ENCODE data around the gene CYTH1. TPM values are rescaled to one million over a fixed set of nuclear protein-coding genes. Genes with fewer than 3 reads are reported as not detected.

CYTH1 gene
- total RNA-seq (2014; rRNA removed; shearing (Covaris generic)), result 14.6 and 18.9 TPM in 2 replicates

GRCh38 chr17:78781893-78782304 is at the start of gene CYTH1:
CYTH1 (minus strand) TSS chr17:78782273; CDS start chr17:78782223, 50 bp downstream.
- H3K9me3 ChIP-seq (replicated peaks), result peaks cover 4% of the 10 kb centered on the region; the same call in 1 of the 2 replicates
- no peaks in the 10 kb centered on the region for H3K27me3 ChIP-seq (replicated peaks)
- peaks cover 9% of the 10 kb centered on the region for H3K36me3 ChIP-seq
- H3K27ac ChIP-seq, result peak within 1 kb of the TSS; percentile 51
- H3K4me1 ChIP-seq (replicated peaks), result peaks cover 15% of the 10 kb centered on the region
- H3K4me3 ChIP-seq, result peak within 1 kb of the TSS; percentile 99
- DNase-seq (ENCODE audit: low read depth in 1 of 2, low spot score in 2 of 2), result no peak

- DNase-seq (ENCODE audit: low read depth in 1 of 2, low spot score in 2 of 2), result no peak
- Histone ChIP-seq H3K27ac (no peak overlapping the region), H3K36me3 (peaks cover 95% of the 10 kb centered on the region)
These were observed 47.4 kb upstream of the CYTH1 start for GRCh38 chr17:78829477-78829876.

GRCh38 chr17:78828470-78829185 is 46.6 kb upstream of the CYTH1 start:
- H3K4me1 ChIP-seq (replicated peaks), result no peaks in the 10 kb centered on the region
- no peaks in the 10 kb centered on the region for H3K9me3 ChIP-seq (replicated peaks)
- H3K36me3 ChIP-seq, result peaks cover 95% of the 10 kb centered on the region

More at GRCh38 chr17:78829477-78829876, 47.4 kb upstream of the CYTH1 start:
- no peaks in the 10 kb centered on the region for H3K4me1 ChIP-seq (replicated peaks)
- no peaks in the 10 kb centered on the region for H3K9me3 ChIP-seq (replicated peaks)
- H3K27me3 ChIP-seq (replicated peaks), result no peaks in the 10 kb centered on the region
- H3K4me3 ChIP-seq, result no peak overlapping the region

GRCh38 chr17:78826836-78827509 is 44.9 kb upstream of the CYTH1 start:
- Histone ChIP-seq H3K27ac (no peak overlapping the region), H3K27me3 (replicated peaks) (no peaks in the 10 kb centered on the region), H3K4me3 (no peak overlapping the region), H3K36me3 (peaks cover 91% of the 10 kb centered on the region), H3K4me1 (replicated peaks) (no peaks in the 10 kb centered on the region), H3K9me3 (replicated peaks) (no peaks in the 10 kb centered on the region)
- DNase-seq (ENCODE audit: low read depth in 1 of 2, low spot score in 2 of 2), result no peak

More at GRCh38 chr17:78828470-78829185, 46.6 kb upstream of the CYTH1 start:
- Histone ChIP-seq H3K27ac (no peak overlapping the region), H3K4me3 (no peak overlapping the region), H3K27me3 (replicated peaks) (no peaks in the 10 kb centered on the region)
- no peak for DNase-seq (ENCODE audit: low read depth in 1 of 2, low spot score in 2 of 2)

- Histone ChIP-seq H3K9me3 (replicated peaks) (no peaks in the 10 kb centered on the region), H3K4me1 (replicated peaks) (no peaks in the 10 kb centered on the region), H3K27me3 (replicated peaks) (no peaks in the 10 kb centered on the region), H3K4me3 (no peak overlapping the region), H3K27ac (no peak overlapping the region), H3K36me3 (peaks cover 91% of the 10 kb centered on the region)
- no peak for DNase-seq (ENCODE audit: low read depth in 1 of 2, low spot score in 2 of 2)
These were observed 44.3 kb upstream of the CYTH1 start for GRCh38 chr17:78826421-78826820.

- Histone ChIP-seq H3K4me3 (no peak overlapping the region), H3K27me3 (replicated peaks) (no peaks in the 10 kb centered on the region), H3K27ac (no peak overlapping the region), H3K4me1 (replicated peaks) (no peaks in the 10 kb centered on the region), H3K36me3 (peaks cover 91% of the 10 kb centered on the region), H3K9me3 (replicated peaks) (no peaks in the 10 kb centered on the region)
- DNase-seq (ENCODE audit: low read depth in 1 of 2, low spot score in 2 of 2), result no peak
These were observed 43.6 kb upstream of the CYTH1 start for GRCh38 chr17:78825696-78826095.

- peaks cover 91% of the 10 kb centered on the region for H3K36me3 ChIP-seq
- H3K27ac ChIP-seq, result no peak overlapping the region
- H3K9me3 ChIP-seq (replicated peaks), result no peaks in the 10 kb centered on the region
- no peak for DNase-seq (ENCODE audit: low read depth in 1 of 2, low spot score in 2 of 2)
- H3K27me3 ChIP-seq (replicated peaks), result no peaks in the 10 kb centered on the region
- no peak overlapping the region for H3K4me3 ChIP-seq
- H3K4me1 ChIP-seq (replicated peaks), result no peaks in the 10 kb centered on the region
These were observed 42.2 kb upstream of the CYTH1 start for GRCh38 chr17:78824240-78824639.

GRCh38 chr17:78823282-78824046 is 41.4 kb upstream of the CYTH1 start:
- H3K27ac ChIP-seq, result no peak overlapping the region
- H3K27me3 ChIP-seq (replicated peaks), result no peaks in the 10 kb centered on the region
- peaks cover 91% of the 10 kb centered on the region for H3K36me3 ChIP-seq
- no peak overlapping the region for H3K4me3 ChIP-seq
- no peaks in the 10 kb centered on the region for H3K4me1 ChIP-seq (replicated peaks)
- no peaks in the 10 kb centered on the region for H3K9me3 ChIP-seq (replicated peaks)
- no peak for DNase-seq (ENCODE audit: low read depth in 1 of 2, low spot score in 2 of 2)

GRCh38 chr17:78822552-78822951 is 40.5 kb upstream of the CYTH1 start:
- Histone ChIP-seq H3K36me3 (peaks cover 90% of the 10 kb centered on the region), H3K4me3 (no peak overlapping the region), H3K27ac (no peak overlapping the region), H3K27me3 (replicated peaks) (no peaks in the 10 kb centered on the region), H3K4me1 (replicated peaks) (no peaks in the 10 kb centered on the region), H3K9me3 (replicated peaks) (no peaks in the 10 kb centered on the region)
- DNase-seq (ENCODE audit: low read depth in 1 of 2, low spot score in 2 of 2), result no peak

GRCh38 chr17:78821961-78822360 is 39.9 kb upstream of the CYTH1 start:
- no peak for DNase-seq (ENCODE audit: low read depth in 1 of 2, low spot score in 2 of 2)
- Histone ChIP-seq H3K27ac (no peak overlapping the region), H3K27me3 (replicated peaks) (no peaks in the 10 kb centered on the region), H3K4me3 (no peak overlapping the region), H3K4me1 (replicated peaks) (no peaks in the 10 kb centered on the region), H3K36me3 (peaks cover 92% of the 10 kb centered on the region), H3K9me3 (replicated peaks) (no peaks in the 10 kb centered on the region)

- no peak overlapping the region for H3K27ac ChIP-seq
- no peaks in the 10 kb centered on the region for H3K27me3 ChIP-seq (replicated peaks)
- H3K9me3 ChIP-seq (replicated peaks), result no peaks in the 10 kb centered on the region
- H3K4me3 ChIP-seq, result no peak overlapping the region
- H3K36me3 ChIP-seq, result peaks cover 91% of the 10 kb centered on the region
- no peak for DNase-seq (ENCODE audit: low read depth in 1 of 2, low spot score in 2 of 2)
- H3K4me1 ChIP-seq (replicated peaks), result no peaks in the 10 kb centered on the region
These were observed 38.8 kb upstream of the CYTH1 start for GRCh38 chr17:78820841-78821240.

GRCh38 chr17:78819806-78820792 is 38.0 kb upstream of the CYTH1 start:
- H3K4me3 ChIP-seq, result no peak overlapping the region
- no peaks in the 10 kb centered on the region for H3K27me3 ChIP-seq (replicated peaks)
- H3K9me3 ChIP-seq (replicated peaks), result no peaks in the 10 kb centered on the region
- DNase-seq (ENCODE audit: low read depth in 1 of 2, low spot score in 2 of 2), result no peak
- no peak overlapping the region for H3K27ac ChIP-seq
- H3K4me1 ChIP-seq (replicated peaks), result no peaks in the 10 kb centered on the region
- H3K36me3 ChIP-seq, result peaks cover 91% of the 10 kb centered on the region

GRCh38 chr17:78819402-78819801 is 37.3 kb upstream of the CYTH1 start:
- peaks cover 91% of the 10 kb centered on the region for H3K36me3 ChIP-seq
- H3K4me3 ChIP-seq, result no peak overlapping the region

More at GRCh38 chr17:78819402-78819801, 37.3 kb upstream of the CYTH1 start:
- H3K4me1 ChIP-seq (replicated peaks), result no peaks in the 10 kb centered on the region
- no peaks in the 10 kb centered on the region for H3K9me3 ChIP-seq (replicated peaks)
- no peak for DNase-seq (ENCODE audit: low read depth in 1 of 2, low spot score in 2 of 2)
- H3K27ac ChIP-seq, result no peak overlapping the region
- no peaks in the 10 kb centered on the region for H3K27me3 ChIP-seq (replicated peaks)
